ENCODE data around the gene HNRNPR. TPM values are rescaled to one million over a fixed set of nuclear protein-coding genes. Genes with fewer than 3 reads are reported as not detected.
A peak's percentile ranks its signal among the peaks of the same experiment; 100 is the strongest.
"Not testable (repeated sequence)": the region's sequence is repeated elsewhere in the genome, so short reads cannot be mapped to it uniquely, and the experiment has no call there.

HNRNPR gene
- total RNA-seq, 1 experiment from 2014 or later: 148 TPM

GRCh38 chr1:23273450-23274133 lies 70.5 kb downstream of the HNRNPR start:
- DNase-seq: no peak
- Histone ChIP-seq H3K36me3 (replicated peaks; ENCODE audit: control insufficient read depth, insufficient read depth, low read length) (no peaks in the 10 kb centered on the region), H3K27me3 (ENCODE audit: control insufficient read depth, insufficient read depth, low read length) (no peaks in the 10 kb centered on the region), H3K4me3 (ENCODE audit: insufficient read depth, low read depth, low read length) (no peak overlapping the region)

- DNase-seq: peak; percentile 65
- Histone ChIP-seq H3K27me3 (ENCODE audit: control insufficient read depth, insufficient read depth, low read length) (no peaks in the 10 kb centered on the region; the same call in 1 of the 2 replicates), H3K4me3 (ENCODE audit: insufficient read depth, low read depth, low read length) (no peak overlapping the region), H3K36me3 (replicated peaks; ENCODE audit: control insufficient read depth, insufficient read depth, low read length) (no peaks in the 10 kb centered on the region)
These were observed 80.7 kb downstream of the HNRNPR start for GRCh38 chr1:23263380-23263887.

- H3K4me3 ChIP-seq (ENCODE audit: insufficient read depth, low read depth, low read length); H3K27me3 ChIP-seq (ENCODE audit: control insufficient read depth, insufficient read depth, low read length); DNase-seq; H3K36me3 ChIP-seq (replicated peaks; ENCODE audit: control insufficient read depth, insufficient read depth, low read length): not testable (repeated sequence)
These were observed 86.0 kb downstream of the HNRNPR start for GRCh38 chr1:23258082-23258481.

- not testable (repeated sequence) for H3K36me3 ChIP-seq (replicated peaks; ENCODE audit: control insufficient read depth, insufficient read depth, low read length); DNase-seq; H3K4me3 ChIP-seq (ENCODE audit: insufficient read depth, low read depth, low read length); H3K27me3 ChIP-seq (ENCODE audit: control insufficient read depth, insufficient read depth, low read length)
These were observed 86.7 kb downstream of the HNRNPR start for GRCh38 chr1:23257371-23257770.

Other genes with a start within 250 kb of the HNRNPR start
- gene LUZP1, start 175.4 kb downstream of the HNRNPR start, total RNA-seq (2014; rRNA removed; shearing (Covaris generic)): 29.9 and 30.9 TPM in 2 replicates
- gene HTR1D, start 126.8 kb downstream of the HNRNPR start, total RNA-seq (2014; rRNA removed; shearing (Covaris generic)): 3.9 and 4.1 TPM in 2 replicates
- gene ZNF436, start 25.6 kb upstream of the HNRNPR start, total RNA-seq (2014; rRNA removed; shearing (Covaris generic)): 1.6 and 3.2 TPM in 2 replicates
- gene TCEA3, start 80.5 kb upstream of the HNRNPR start, total RNA-seq (2014; rRNA removed; shearing (Covaris generic)): 0.24 and 0.37 TPM in 2 replicates
- gene ASAP3, start 139.9 kb upstream of the HNRNPR start, total RNA-seq (2014; rRNA removed; shearing (Covaris generic)): 95.1 and 107 TPM in 2 replicates
- 7.8 and 9.9 TPM in 2 replicates for gene E2F2, start 186.9 kb upstream of the HNRNPR start, total RNA-seq (2014; rRNA removed; shearing (Covaris generic))
- 149 and 160 TPM in 2 replicates for gene ID3, start 215.2 kb upstream of the HNRNPR start, total RNA-seq (2014; rRNA removed; shearing (Covaris generic))